ENCODE data around the gene ACAP2.

ACAP2 gene

DNA sequence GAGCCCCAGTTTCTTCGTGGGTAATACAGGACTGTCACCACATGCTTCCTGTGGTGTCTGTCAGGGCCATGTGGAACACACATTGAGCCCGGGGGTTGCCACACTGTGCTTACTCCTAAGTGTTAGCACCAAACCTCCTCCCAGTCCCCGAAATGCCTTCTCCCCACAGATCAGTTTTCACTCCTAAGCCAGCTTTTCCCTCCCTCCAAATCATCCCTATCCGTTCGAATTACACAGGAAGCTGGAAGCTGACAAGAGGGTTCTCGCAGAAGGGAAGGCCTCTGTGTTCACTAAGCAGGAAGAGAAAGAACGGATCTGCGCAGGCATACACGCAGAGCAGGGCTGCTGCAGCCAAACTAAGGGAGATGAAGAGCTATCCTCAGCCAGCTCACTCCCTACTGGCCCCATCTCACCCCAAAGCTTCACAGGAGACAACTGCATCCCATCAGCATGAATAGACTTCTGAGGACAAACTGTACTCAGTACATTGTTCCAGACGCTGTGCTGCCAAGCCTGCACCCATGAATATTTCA lies 204.2 kb downstream of the ACAP2 start:
- WGBS: 49% methylated on average over 9 of the region's 10 CpGs
- Histone ChIP-seq H2BK12ac (ENCODE audit: low read length in 2 of 2) (peak overlapping the region in 1 of 2 experiments; percentile 82), H3K4ac (ENCODE audit: low read depth in 1 of 2, low read length in 2 of 2) (peak overlapping the region; percentile 19 to 50), H3K27me3 (ENCODE audit: control insufficient read depth in 1 of 2, insufficient read depth in 1 of 2, low read length in 2 of 2) (no peaks in the 10 kb centered on the region), H3K4me2 (ENCODE audit: low read length, poor library complexity, severe bottlenecking) (no peak overlapping the region), H3K9me3 (ENCODE audit: control insufficient read depth, low read length) (peaks cover 5% of the 10 kb centered on the region), H2BK15ac (ENCODE audit: low read depth, poor library complexity, severe bottlenecking) (no peak overlapping the region), H2BK120ac (ENCODE audit: low read depth, low read length) (no peak overlapping the region), H3K27ac (ENCODE audit: low read length, poor library complexity, severe bottlenecking) (no peak overlapping the region), H3K14ac (ENCODE audit: low read length in 2 of 2) (no peak overlapping the region), H3K79me1 (replicated peaks; ENCODE audit: low read length, poor library complexity, severe bottlenecking) (peaks cover 33% of the 10 kb centered on the region), H3K4me1 (ENCODE audit: control insufficient read depth, insufficient read depth, low read depth, low read length) (peaks cover 8% of the 10 kb centered on the region), H2AFZ (ENCODE audit: low read depth, low read length) (no peak overlapping the region), H3K18ac (ENCODE audit: low read depth in 1 of 2, low read length in 2 of 2) (peak overlapping the region; percentile 35 to 49), H3K23ac (ENCODE audit: low read length in 2 of 2) (no peak overlapping the region), H2BK5ac (ENCODE audit: low read depth, low read length, poor library complexity, severe bottlenecking) (no peak overlapping the region), H2AK5ac (ENCODE audit: low read length, severe bottlenecking) (no peak overlapping the region), H3K4me3 (ENCODE audit: insufficient read depth in 1 of 2, low read depth in 1 of 2, low read length in 2 of 2) (no peak overlapping the region), H4K91ac (ENCODE audit: low read length) (no peak overlapping the region), H3K9ac (ENCODE audit: low read length) (peak overlapping the region; percentile 34), H4K8ac (ENCODE audit: low read length) (peak overlapping the region; percentile 83), H3K36me3 (ENCODE audit: control insufficient read depth in 1 of 2, insufficient read depth in 2 of 2, low read depth in 1 of 2, low read length in 2 of 2) (peaks cover 0 to 5% of the 10 kb centered on the region in 2 experiments)
- DNase-seq: peak; percentile 25

DNA sequence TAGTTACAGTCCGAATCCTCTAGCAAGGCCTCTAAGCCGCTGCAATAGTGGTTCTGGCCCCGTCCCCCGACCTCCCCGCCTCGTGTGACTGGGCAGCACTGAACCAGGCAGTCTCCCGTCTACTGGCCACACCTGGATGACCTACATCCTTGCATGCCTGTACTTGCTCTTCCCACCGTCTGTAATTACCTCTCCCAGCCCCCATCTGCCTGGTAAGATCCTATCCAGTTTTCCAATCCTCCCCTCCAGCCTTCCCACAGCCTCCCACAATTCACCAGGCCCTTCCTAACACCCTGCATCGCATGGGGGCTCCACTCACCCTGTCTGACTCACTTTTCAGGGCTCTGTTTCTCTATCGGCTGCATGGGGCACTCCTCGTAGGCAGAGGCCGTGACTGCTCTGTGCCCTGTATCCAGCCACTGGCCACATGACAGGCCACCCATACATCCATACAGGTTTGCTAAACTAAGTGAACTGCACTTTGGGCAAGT lies 204.7 kb downstream of the ACAP2 start:
- Histone ChIP-seq H4K8ac (ENCODE audit: low read length) (peak overlapping the region; percentile 62), H2BK12ac (ENCODE audit: low read length in 2 of 2) (peak overlapping the region; percentile 0 to 82), H3K36me3 (ENCODE audit: control insufficient read depth in 1 of 2, insufficient read depth in 2 of 2, low read depth in 1 of 2, low read length in 2 of 2) (peaks cover 0 to 5% of the 10 kb centered on the region in 2 experiments), H3K14ac (ENCODE audit: low read length in 2 of 2) (no peak overlapping the region), H3K23ac (ENCODE audit: low read length in 2 of 2) (no peak overlapping the region), H2BK15ac (ENCODE audit: low read depth, poor library complexity, severe bottlenecking) (no peak overlapping the region), H3K27me3 (ENCODE audit: control insufficient read depth in 1 of 2, insufficient read depth in 1 of 2, low read length in 2 of 2) (no peaks in the 10 kb centered on the region), H3K4me1 (ENCODE audit: control insufficient read depth, insufficient read depth, low read depth, low read length) (peaks cover 8% of the 10 kb centered on the region), H3K4ac (ENCODE audit: low read depth in 1 of 2, low read length in 2 of 2) (peak overlapping the region; percentile 19 to 50), H2AK5ac (ENCODE audit: low read length, severe bottlenecking) (no peak overlapping the region), H2BK5ac (ENCODE audit: low read depth, low read length, poor library complexity, severe bottlenecking) (no peak overlapping the region), H2AFZ (ENCODE audit: low read depth, low read length) (no peak overlapping the region), H3K4me3 (ENCODE audit: insufficient read depth in 1 of 2, low read depth in 1 of 2, low read length in 2 of 2) (no peak overlapping the region), H3K9me3 (ENCODE audit: control insufficient read depth, low read length) (peaks cover 5% of the 10 kb centered on the region), H3K18ac (ENCODE audit: low read depth in 1 of 2, low read length in 2 of 2) (peak overlapping the region; percentile 35 to 49), H3K79me1 (replicated peaks; ENCODE audit: low read length, poor library complexity, severe bottlenecking) (peaks cover 33% of the 10 kb centered on the region), H3K9ac (ENCODE audit: low read length) (peak overlapping the region; percentile 34), H2BK120ac (ENCODE audit: low read depth, low read length) (no peak overlapping the region), H3K27ac (ENCODE audit: low read length, poor library complexity, severe bottlenecking) (no peak overlapping the region), H3K4me2 (ENCODE audit: low read length, poor library complexity, severe bottlenecking) (no peak overlapping the region), H4K91ac (ENCODE audit: low read length) (peak overlapping the region; percentile 84)
- DNase-seq: no peak
- WGBS: 91% methylated on average over 12 of the region's 12 CpGs

DNA sequence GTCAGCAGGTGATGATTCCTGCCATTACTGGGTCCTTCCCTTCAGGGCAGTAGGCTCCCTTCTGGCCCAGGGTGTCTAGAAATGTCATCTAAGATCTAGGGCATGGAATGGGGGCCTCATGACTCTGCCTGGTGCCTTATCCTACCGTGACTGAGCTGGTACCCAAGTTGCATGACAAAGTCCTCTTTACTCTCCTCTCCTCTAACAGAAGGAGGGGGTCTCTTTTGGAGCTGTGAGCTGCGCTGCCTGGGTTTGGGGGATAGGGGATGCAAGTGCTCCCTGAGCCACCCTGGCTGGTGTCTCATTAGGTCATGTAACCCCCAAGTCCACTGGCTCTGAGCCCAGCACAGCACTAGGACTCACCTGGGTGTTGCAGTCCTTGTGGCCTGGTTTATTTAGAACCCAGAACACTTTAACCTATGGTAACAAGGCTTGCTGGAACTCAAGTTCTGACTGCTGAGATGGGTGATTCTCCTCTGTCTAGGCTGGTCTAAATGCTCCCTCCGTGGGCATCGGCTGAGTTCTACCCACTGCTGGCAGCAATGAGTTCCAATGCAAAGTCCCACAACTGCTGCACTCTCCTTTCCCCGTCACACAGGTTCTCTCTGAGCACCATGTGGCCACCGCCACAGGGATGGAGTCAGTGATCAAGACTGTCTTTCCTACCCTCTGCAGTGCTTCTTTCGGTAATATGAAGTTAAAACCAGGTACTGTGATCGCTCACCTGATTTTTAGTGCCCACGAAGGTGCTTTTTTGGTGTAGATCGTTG lies 205.8 kb downstream of the ACAP2 start:
- no peak for DNase-seq
- H3K4me1 ChIP-seq (ENCODE audit: control insufficient read depth, insufficient read depth, low read depth, low read length): peaks cover 8% of the 10 kb centered on the region
- H2BK12ac ChIP-seq (ENCODE audit: low read length in 2 of 2): no peak overlapping the region
- peaks cover 26% of the 10 kb centered on the region for H3K79me1 ChIP-seq (replicated peaks; ENCODE audit: low read length, poor library complexity, severe bottlenecking)
- no peak overlapping the region for H3K9ac ChIP-seq (ENCODE audit: low read length)
- H2BK15ac ChIP-seq (ENCODE audit: low read depth, poor library complexity, severe bottlenecking): no peak overlapping the region
- WGBS: over 99% methylated on average over 6 of the region's 10 CpGs
- no peak overlapping the region for H3K27ac ChIP-seq (ENCODE audit: low read length, poor library complexity, severe bottlenecking)
- H3K4me2 ChIP-seq (ENCODE audit: low read length, poor library complexity, severe bottlenecking): no peak overlapping the region
- no peak overlapping the region for H3K18ac ChIP-seq (ENCODE audit: low read depth in 1 of 2, low read length in 2 of 2)
- no peak overlapping the region for H4K8ac ChIP-seq (ENCODE audit: low read length)
- H3K23ac ChIP-seq (ENCODE audit: low read length in 2 of 2): no peak overlapping the region
- no peak overlapping the region for H3K4ac ChIP-seq (ENCODE audit: low read depth in 1 of 2, low read length in 2 of 2)
- no peak overlapping the region for H2AFZ ChIP-seq (ENCODE audit: low read depth, low read length)
- H4K91ac ChIP-seq (ENCODE audit: low read length): no peak overlapping the region
- peaks cover 5% of the 10 kb centered on the region for H3K9me3 ChIP-seq (ENCODE audit: control insufficient read depth, low read length)
- H3K14ac ChIP-seq (ENCODE audit: low read length in 2 of 2): no peak overlapping the region
- no peak overlapping the region for H2AK5ac ChIP-seq (ENCODE audit: low read length, severe bottlenecking)
- H2BK120ac ChIP-seq (ENCODE audit: low read depth, low read length): no peak overlapping the region
- peaks cover 0 to 5% of the 10 kb centered on the region in 2 experiments for H3K36me3 ChIP-seq (ENCODE audit: control insufficient read depth in 1 of 2, insufficient read depth in 2 of 2, low read depth in 1 of 2, low read length in 2 of 2)
- H3K4me3 ChIP-seq (ENCODE audit: insufficient read depth in 1 of 2, low read depth in 1 of 2, low read length in 2 of 2): no peak overlapping the region
- no peak overlapping the region for H2BK5ac ChIP-seq (ENCODE audit: low read depth, low read length, poor library complexity, severe bottlenecking)
- no peaks in the 10 kb centered on the region for H3K27me3 ChIP-seq (ENCODE audit: control insufficient read depth in 1 of 2, insufficient read depth in 1 of 2, low read length in 2 of 2)

DNA sequence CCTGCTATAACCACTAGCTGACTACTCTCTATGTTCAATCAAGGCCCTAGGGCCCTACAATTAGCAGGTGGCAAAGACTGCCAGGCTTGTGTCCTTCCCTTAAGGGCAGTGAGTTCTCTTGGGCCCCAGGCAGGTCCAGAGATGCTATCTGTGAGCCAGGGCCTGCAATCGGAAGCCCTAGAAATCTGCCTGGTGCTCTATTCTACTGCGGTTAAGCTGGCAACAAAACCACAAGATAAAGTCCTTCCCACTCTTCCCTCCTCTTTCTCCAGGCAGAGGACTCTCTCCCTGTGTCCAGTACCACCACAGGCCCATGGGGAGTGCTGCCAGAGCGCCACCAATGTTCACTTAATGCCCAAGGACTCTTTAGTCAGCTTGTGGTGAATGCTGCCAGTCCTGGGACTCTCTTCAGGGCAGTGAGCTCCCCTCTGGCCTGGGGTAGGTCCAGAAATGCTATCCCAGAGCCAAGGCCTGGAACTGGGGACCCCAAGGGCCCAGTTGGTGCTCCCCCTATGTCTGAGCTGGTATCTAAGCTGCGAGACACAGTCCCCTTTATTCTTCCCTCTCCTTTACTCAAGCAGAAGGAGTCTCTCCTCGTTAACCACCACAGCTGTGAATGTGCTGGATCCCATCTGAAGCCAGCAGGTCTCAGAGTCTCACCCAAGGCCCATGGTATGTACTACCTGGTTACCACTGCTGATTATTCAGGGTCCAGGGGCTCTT lies 206.6 kb downstream of the ACAP2 start:
- Histone ChIP-seq H3K18ac (ENCODE audit: low read depth in 1 of 2, low read length in 2 of 2) (no peak overlapping the region), H3K4ac (ENCODE audit: low read depth in 1 of 2, low read length in 2 of 2) (no peak overlapping the region), H2BK12ac (ENCODE audit: low read length in 2 of 2) (peak overlapping the region in 1 of 2 experiments; percentile 24), H3K79me1 (replicated peaks; ENCODE audit: low read length, poor library complexity, severe bottlenecking) (peaks cover 25% of the 10 kb centered on the region), H3K4me1 (ENCODE audit: control insufficient read depth, insufficient read depth, low read depth, low read length) (peaks cover 7% of the 10 kb centered on the region), H3K4me3 (ENCODE audit: insufficient read depth in 1 of 2, low read depth in 1 of 2, low read length in 2 of 2) (no peak overlapping the region), H3K27me3 (ENCODE audit: control insufficient read depth in 1 of 2, insufficient read depth in 1 of 2, low read length in 2 of 2) (no peaks in the 10 kb centered on the region), H3K9ac (ENCODE audit: low read length) (no peak overlapping the region), H2BK120ac (ENCODE audit: low read depth, low read length) (no peak overlapping the region), H3K36me3 (ENCODE audit: control insufficient read depth in 1 of 2, insufficient read depth in 2 of 2, low read depth in 1 of 2, low read length in 2 of 2) (peaks cover 0 to 5% of the 10 kb centered on the region in 2 experiments), H2AK5ac (ENCODE audit: low read length, severe bottlenecking) (no peak overlapping the region), H3K9me3 (ENCODE audit: control insufficient read depth, low read length) (peaks cover 5% of the 10 kb centered on the region), H3K14ac (ENCODE audit: low read length in 2 of 2) (no peak overlapping the region), H2BK5ac (ENCODE audit: low read depth, low read length, poor library complexity, severe bottlenecking) (no peak overlapping the region), H4K91ac (ENCODE audit: low read length) (no peak overlapping the region), H3K23ac (ENCODE audit: low read length in 2 of 2) (no peak overlapping the region), H2AFZ (ENCODE audit: low read depth, low read length) (no peak overlapping the region), H3K4me2 (ENCODE audit: low read length, poor library complexity, severe bottlenecking) (no peak overlapping the region), H2BK15ac (ENCODE audit: low read depth, poor library complexity, severe bottlenecking) (no peak overlapping the region), H4K8ac (ENCODE audit: low read length) (no peak overlapping the region), H3K27ac (ENCODE audit: low read length, poor library complexity, severe bottlenecking) (no peak overlapping the region)
- no peak for DNase-seq
- 97% methylated on average over 5 of the region's 5 CpGs for WGBS

Measured in mesenchymal stem cell (in vitro differentiated cells and primary cell).